Measurements from ENCODE around the gene CST9. TPM values are rescaled to one million over a fixed set of nuclear protein-coding genes. Genes with fewer than 3 reads are reported as not detected.

The CST9 gene
- total and polyA plus RNA-seq, 2 donors from 2014 or later, result not detected

GRCh38 chr20:23608251-23608846 lies 2.6 kb upstream of the CST9 start:
- Histone ChIP-seq H3K27me3 (ENCODE audit: control insufficient read depth, insufficient read depth, low read length) (no peaks in the 10 kb centered on the region), H3K9ac (ENCODE audit: low read length in 3 of 3) (no peak overlapping the region), H3K4me1 (ENCODE audit: control insufficient read depth in 2 of 3, insufficient read depth in 2 of 3, low read depth in 1 of 3, low read length in 3 of 3) (no peaks in the 10 kb centered on the region), H3K4me3 (ENCODE audit: low read length in 3 of 3) (no peak overlapping the region), H3K36me3 (ENCODE audit: control insufficient read depth in 2 of 3, insufficient read depth in 3 of 3, low read length in 3 of 3) (no peaks in the 10 kb centered on the region), H3K9me3 (ENCODE audit: control insufficient read depth in 2 of 3, insufficient read depth in 1 of 3, low read length in 3 of 3) (no peaks in the 10 kb centered on the region), H3K27ac (ENCODE audit: low read depth in 2 of 2, low read length in 2 of 2) (no peak overlapping the region)
- FAIRE-seq (no peak), DNase-seq (no peak)
- no peak for TF ChIP-seq CTCF (IDR thresholded peaks at IDR 0.05; ENCODE audit: borderline replicate concordance, extremely low read depth, insufficient read depth)
- intact Hi-C loops (cut with DNase I), result no loop called here

GRCh38 chr20:23607497-23608245 lies 2.0 kb upstream of the CST9 start:
- Histone ChIP-seq H3K9me3 (ENCODE audit: control insufficient read depth in 2 of 3, insufficient read depth in 1 of 3, low read length in 3 of 3) (no peaks in the 10 kb centered on the region), H3K27ac (ENCODE audit: low read depth in 2 of 2, low read length in 2 of 2) (no peak overlapping the region), H3K9ac (ENCODE audit: low read length in 3 of 3) (no peak overlapping the region), H3K27me3 (ENCODE audit: control insufficient read depth, insufficient read depth, low read length) (no peaks in the 10 kb centered on the region), H3K36me3 (ENCODE audit: control insufficient read depth in 2 of 3, insufficient read depth in 3 of 3, low read length in 3 of 3) (no peaks in the 10 kb centered on the region), H3K4me3 (ENCODE audit: low read length in 3 of 3) (no peak overlapping the region), H3K4me1 (ENCODE audit: control insufficient read depth in 2 of 3, insufficient read depth in 2 of 3, low read depth in 1 of 3, low read length in 3 of 3) (no peaks in the 10 kb centered on the region)
- FAIRE-seq, result no peak
- intact Hi-C loops (cut with DNase I), result no loop called here
- no peak for TF ChIP-seq CTCF (IDR thresholded peaks at IDR 0.05; ENCODE audit: borderline replicate concordance, extremely low read depth, insufficient read depth)
- no peak for DNase-seq

- no peaks in the 10 kb centered on the region for H3K36me3 ChIP-seq (ENCODE audit: control insufficient read depth in 2 of 3, insufficient read depth in 3 of 3, low read length in 3 of 3)
- no peak overlapping the region for H3K27ac ChIP-seq (ENCODE audit: low read depth in 2 of 2, low read length in 2 of 2)
- no peaks in the 10 kb centered on the region for H3K4me1 ChIP-seq (ENCODE audit: control insufficient read depth in 2 of 3, insufficient read depth in 2 of 3, low read depth in 1 of 3, low read length in 3 of 3)
- no peak overlapping the region for H3K9ac ChIP-seq (ENCODE audit: low read length in 3 of 3)
- intact Hi-C loops (cut with DNase I), result no loop called here
- no peak overlapping the region for H3K4me3 ChIP-seq (ENCODE audit: low read length in 3 of 3)
- FAIRE-seq (no peak), DNase-seq (peak; percentile 84 to 92 (median 88))
- peak; percentile 89 for TF ChIP-seq CTCF (IDR thresholded peaks at IDR 0.05; ENCODE audit: borderline replicate concordance, extremely low read depth, insufficient read depth)
- H3K27me3 ChIP-seq (ENCODE audit: control insufficient read depth, insufficient read depth, low read length), result no peaks in the 10 kb centered on the region
- no peaks in the 10 kb centered on the region for H3K9me3 ChIP-seq (ENCODE audit: control insufficient read depth in 2 of 3, insufficient read depth in 1 of 3, low read length in 3 of 3)
Measured at GRCh38 chr20:23606652-23607049, 934 bp upstream of the CST9 start.
